Fibroblast of the aortic adventitia (primary cell): ENCODE results near the gene ZNF747. TPM values are rescaled to one million over a fixed set of nuclear protein-coding genes. Genes with fewer than 3 reads are reported as not detected.
"Not testable (repeated sequence)": the region's sequence is repeated elsewhere in the genome, so short reads cannot be mapped to it uniquely, and the experiment has no call there.

Experiments
- DNase-seq: peaks from one replicate; pipeline ENCODE4 v3.0.0-alpha.2; 2010; ENCODE audit warnings: low read depth
- H3K4me3 ChIP-seq: 2 replicates; pipeline ENCODE4 v1.5.1; 2011; ENCODE audit warnings: low read depth, mild to moderate bottlenecking, control low read depth, low read length, moderate library complexity
- total RNA-seq: library from RNA; depleted of rRNA; stranded (reverse); fragments of >200 nt; gene quantifications from 2 replicates; pipeline ENCODE4 v1.2.3, GENCODE V29; 2012; ENCODE audit warnings: low replicate concordance
- TF ChIP-seq, protein P1 (sequence below): IDR thresholded peaks from 2 replicates; pipeline ENCODE4 v1.5.1; 2011; ENCODE audit warnings: mild to moderate bottlenecking, low read length, control low read depth, inconsistent platforms; ENCODE audit not compliant: insufficient read depth

Gene ZNF747
- total RNA-seq, 1 donor = 14.0 TPM

DNA sequence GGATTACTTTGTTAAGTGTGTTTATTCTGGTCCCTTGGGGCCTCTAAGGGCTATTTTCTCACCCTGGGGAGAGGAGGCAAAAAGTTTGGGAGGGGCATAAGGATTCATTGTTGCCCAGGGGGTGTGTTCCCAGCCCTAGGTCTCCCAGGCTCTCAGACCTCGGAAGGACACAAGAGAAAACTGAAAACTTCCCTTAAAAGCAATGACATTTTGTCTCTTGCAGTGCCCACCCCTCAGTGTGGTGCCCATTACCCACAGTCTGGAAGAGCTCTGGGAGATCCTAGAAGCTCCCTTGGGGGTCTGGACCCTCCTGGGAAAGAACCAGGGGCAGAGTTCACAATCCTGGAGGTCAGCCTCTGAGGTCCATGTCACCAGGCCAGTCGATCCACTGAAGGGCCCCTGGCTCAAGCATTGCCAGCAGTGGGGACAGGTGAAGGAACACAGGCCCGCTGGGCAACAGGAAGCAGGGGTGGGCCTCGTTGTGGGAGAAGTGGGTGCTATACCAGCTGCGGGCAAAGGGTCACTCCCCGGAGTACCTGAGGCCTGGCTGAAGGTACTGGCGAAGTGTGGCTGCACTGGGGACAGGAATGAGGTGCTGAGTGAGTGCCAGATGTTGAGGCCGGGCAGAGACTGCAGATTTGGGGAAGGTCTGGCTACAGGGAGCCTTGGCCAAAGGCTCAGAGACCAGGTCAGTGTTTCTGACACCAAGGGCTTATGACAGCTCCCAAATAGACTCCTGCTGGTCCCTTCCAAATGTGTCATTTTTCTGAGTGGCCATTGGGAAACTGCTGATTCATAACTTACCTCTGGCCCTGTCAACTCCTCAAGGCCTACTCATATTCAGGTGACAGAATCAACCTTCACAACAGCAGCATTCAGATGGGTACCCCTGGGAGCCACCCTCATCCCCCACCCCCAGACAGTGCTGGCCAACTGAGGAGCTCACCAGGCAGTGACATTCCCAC, 4.6 kb upstream of the ZNF747 start:
- no peak for DNase-seq
- H3K4me3 ChIP-seq = no peak overlapping the region
- TF ChIP-seq, protein P1, sequence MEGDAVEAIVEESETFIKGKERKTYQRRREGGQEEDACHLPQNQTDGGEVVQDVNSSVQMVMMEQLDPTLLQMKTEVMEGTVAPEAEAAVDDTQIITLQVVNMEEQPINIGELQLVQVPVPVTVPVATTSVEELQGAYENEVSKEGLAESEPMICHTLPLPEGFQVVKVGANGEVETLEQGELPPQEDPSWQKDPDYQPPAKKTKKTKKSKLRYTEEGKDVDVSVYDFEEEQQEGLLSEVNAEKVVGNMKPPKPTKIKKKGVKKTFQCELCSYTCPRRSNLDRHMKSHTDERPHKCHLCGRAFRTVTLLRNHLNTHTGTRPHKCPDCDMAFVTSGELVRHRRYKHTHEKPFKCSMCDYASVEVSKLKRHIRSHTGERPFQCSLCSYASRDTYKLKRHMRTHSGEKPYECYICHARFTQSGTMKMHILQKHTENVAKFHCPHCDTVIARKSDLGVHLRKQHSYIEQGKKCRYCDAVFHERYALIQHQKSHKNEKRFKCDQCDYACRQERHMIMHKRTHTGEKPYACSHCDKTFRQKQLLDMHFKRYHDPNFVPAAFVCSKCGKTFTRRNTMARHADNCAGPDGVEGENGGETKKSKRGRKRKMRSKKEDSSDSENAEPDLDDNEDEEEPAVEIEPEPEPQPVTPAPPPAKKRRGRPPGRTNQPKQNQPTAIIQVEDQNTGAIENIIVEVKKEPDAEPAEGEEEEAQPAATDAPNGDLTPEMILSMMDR = no peak

- H3K4me3 ChIP-seq, DNase-seq: not testable (repeated sequence)
Measured at GRCh38 chr16:30536391-30537024, 1.9 kb upstream of the ZNF747 start.

DNA sequence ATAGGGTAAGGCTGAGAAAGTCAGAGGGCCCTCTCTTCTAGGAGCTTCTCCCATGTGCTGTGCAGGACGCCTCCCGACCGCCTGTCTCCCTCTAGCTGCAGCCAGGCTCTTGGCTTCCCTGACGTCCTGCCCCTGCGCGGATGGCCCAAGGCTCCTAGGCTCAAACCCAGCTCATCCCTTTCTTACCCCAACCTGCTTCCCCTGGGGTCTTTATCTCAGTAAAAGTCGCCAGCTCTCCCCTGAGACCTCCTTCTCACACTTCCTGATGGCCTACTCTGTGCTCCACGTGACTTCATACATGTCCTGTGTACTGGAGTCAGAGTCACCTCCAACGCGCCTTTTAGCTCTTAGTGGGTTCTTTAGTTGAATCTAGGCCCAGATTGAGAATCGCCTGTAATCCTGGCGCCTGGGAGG, 1.1 kb upstream of the ZNF747 start:
- TF ChIP-seq, protein P1 = peak; percentile 74
- peak overlapping the region; percentile 75 for H3K4me3 ChIP-seq
- DNase-seq = peak; percentile 66

DNA sequence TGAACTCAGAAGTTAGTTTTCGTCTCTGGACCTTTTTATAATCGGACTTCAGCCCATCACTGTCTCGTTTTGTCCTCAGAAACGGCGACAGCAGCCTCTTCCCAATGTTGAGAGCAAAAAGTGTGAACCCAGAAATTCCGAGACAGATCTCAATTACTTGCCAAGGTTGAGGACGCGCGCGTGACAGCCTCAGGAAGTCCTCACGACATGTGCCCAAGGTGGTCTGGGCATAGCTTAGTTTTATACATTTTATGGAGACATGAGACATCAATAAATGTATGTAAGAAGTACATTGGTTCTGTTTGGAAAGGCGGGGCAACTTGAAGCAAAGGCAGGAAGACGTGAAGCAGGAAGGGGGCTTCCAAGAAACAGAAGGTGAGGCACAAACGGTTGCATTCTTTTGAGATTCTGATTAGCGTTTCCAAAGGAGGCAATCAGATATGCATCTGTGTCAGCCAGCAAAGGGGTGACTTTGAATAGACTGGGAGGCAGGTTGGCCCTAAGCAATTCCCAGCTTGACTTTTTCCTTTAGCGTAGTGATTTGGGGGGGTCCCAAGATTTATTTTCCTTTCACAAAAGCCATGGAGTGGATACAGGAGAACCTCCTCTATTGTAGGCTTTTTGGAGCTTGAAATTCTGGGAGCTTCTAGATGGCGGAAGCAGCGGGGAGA, 583 bp upstream of the ZNF747 start:
- TF ChIP-seq, protein P1 = no peak
- DNase-seq = no peak
- peak overlapping the region; percentile 75 for H3K4me3 ChIP-seq

DNA sequence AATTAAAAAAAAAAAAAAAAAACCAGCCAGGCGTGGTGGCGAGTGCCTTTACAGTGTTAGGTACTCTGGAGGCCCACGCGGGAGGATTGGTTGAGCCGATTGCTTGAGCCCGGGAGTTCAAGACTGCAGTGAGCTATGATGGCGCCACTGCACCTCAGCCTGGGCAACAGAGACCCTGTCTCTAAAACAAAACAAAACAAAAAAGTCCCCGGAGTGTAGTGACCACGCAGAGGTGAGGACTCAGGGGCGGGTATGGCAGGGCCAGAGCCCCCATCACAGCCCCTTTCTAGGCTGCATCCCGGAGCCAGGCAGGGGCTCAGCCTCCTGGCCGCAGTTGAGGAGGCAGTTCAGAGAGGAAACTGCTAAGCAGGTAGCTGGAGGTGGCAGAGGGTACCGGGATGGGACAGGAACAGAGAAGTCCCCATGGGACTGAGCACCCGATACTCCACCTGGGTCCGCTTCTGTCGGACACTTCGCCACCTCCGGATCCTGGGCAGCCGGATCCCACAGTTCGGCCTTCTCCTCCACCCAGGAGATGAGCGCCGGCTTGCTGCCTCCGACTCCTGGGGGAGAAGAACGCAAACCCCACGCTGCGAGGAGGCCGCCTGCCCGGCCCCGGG, 800 bp downstream of the ZNF747 start:
- H3K4me3 ChIP-seq = peak overlapping the region; percentile 75
- TF ChIP-seq, protein P1 = no peak
- no peak for DNase-seq

GRCh38 chr16:30533146-30533522, 1.5 kb downstream of the ZNF747 start:
- DNase-seq = no peak
- TF ChIP-seq, protein P1 = no peak
- no peak overlapping the region for H3K4me3 ChIP-seq
